PC-3 (cell line): ENCODE results near the gene TBC1D2B. TPM values are rescaled to one million over a fixed set of nuclear protein-coding genes. Genes with fewer than 3 reads are reported as not detected.

Experiments
- ATAC-seq: fragments of 200-7000 bp; cut with Tn5 transposase; 2 replicates; pipeline ENCODE4 v1.9.1; 2020; ENCODE audit warnings: mild to moderate bottlenecking, moderate library complexity
- BruUV-seq: library from RNA; stranded (reverse); fragments of 400-500 nt; replicated peaks from 2 replicates; lab custom pipeline; 2021; lab: Mats Ljungman, UMichigan
- CTCF ChIA-PET: fragments of 300-600 bp; sonication (Branson Sonifier 250); formaldehyde crosslinking; loops from one replicate; lab custom pipeline; 2022; ENCODE audit warnings: antibody characterized with exemption; lab: Charles Lee
- POLR2A ChIA-PET: fragments of 300-600 bp; sonication (Branson Sonifier 250); formaldehyde crosslinking; loops from one replicate; lab custom pipeline; 2022; ENCODE audit warnings: antibody characterized with exemption; ENCODE audit not compliant: unreplicated experiment; lab: Charles Lee
- DNase-seq: peaks from one replicate; pipeline ENCODE4 v3.0.0-alpha.2; 2015
- H2AFZ ChIP-seq: fragments of 300-600 bp; sonication (generic); 2 replicates; pipeline ENCODE4 v1.6.0; 2016; ENCODE audit warnings: antibody characterized with exemption, low read length
- H3F3A ChIP-seq: fragments of 300-600 bp; sonication (generic); one replicate; pipeline ENCODE4 v1.6.0; 2017; ENCODE audit warnings: antibody characterized with exemption, low read length, control low read depth, mild to moderate bottlenecking; ENCODE audit not compliant: unreplicated experiment
- H3K27ac ChIP-seq: fragments of 300-600 bp; sonication (generic); 2 replicates; pipeline ENCODE4 v1.5.1; 2016; ENCODE audit warnings: mild to moderate bottlenecking, low read length
- H3K27me3 ChIP-seq: fragments of 300-600 bp; sonication (generic); 2 replicates; pipeline ENCODE4 v1.6.1; 2016; ENCODE audit warnings: low read length, mixed read lengths
- H3K36me3 ChIP-seq: fragments of 300-600 bp; sonication (generic); 2 replicates; pipeline ENCODE4 v1.6.1; 2016; ENCODE audit warnings: low read depth, mixed run types, low read length, mixed read lengths
- H3K4me1 ChIP-seq: fragments of 300-600 bp; sonication (generic); 2 replicates; pipeline ENCODE4 v1.5.1; 2016; ENCODE audit warnings: low read length; ENCODE audit not compliant: insufficient read depth
- H3K4me2 ChIP-seq: fragments of 300-600 bp; sonication (generic); 2 replicates; pipeline ENCODE4 v1.6.0; 2016; ENCODE audit warnings: low read length
- H3K4me3 ChIP-seq: fragments of 300-600 bp; sonication (generic); 2 replicates; pipeline ENCODE4 v1.5.1; 2016; ENCODE audit warnings: mild to moderate bottlenecking, low read length, mixed read lengths
- H3K79me2 ChIP-seq: fragments of 300-600 bp; sonication (generic); 2 replicates; pipeline ENCODE4 v1.6.1; 2017; ENCODE audit warnings: low read length, mixed read lengths
- H3K9ac ChIP-seq: fragments of 300-600 bp; sonication (generic); 2 replicates; pipeline ENCODE4 v1.6.0; 2016; ENCODE audit warnings: mild to moderate bottlenecking, low read length
- H3K9me2 ChIP-seq: fragments of 300-600 bp; sonication (generic); replicated peaks from 2 replicates; pipeline ENCODE4 v1.6.1; 2016; ENCODE audit warnings: mixed run types, low read length, mixed read lengths
- H3K9me3 ChIP-seq: fragments of 300-600 bp; sonication (generic); 2 replicates; pipeline ENCODE4 v1.6.1; 2016; ENCODE audit warnings: low read length, mixed read lengths
- H4K20me1 ChIP-seq: fragments of 300-600 bp; sonication (generic); 2 replicates; pipeline ENCODE4 v1.6.1; 2016; ENCODE audit warnings: low read length, mixed read lengths
- CTCF ChIP-seq: fragments of 300-600 bp; sonication (generic); conservative IDR thresholded peaks from 2 replicates; pipeline ENCODE4 v1.5.1; 2017; ENCODE audit warnings: antibody characterized with exemption, low read depth, mild to moderate bottlenecking, low read length
- EZH2 ChIP-seq: fragments of 300-600 bp; sonication (generic); IDR thresholded peaks from one replicate; pipeline ENCODE4 v1.6.1; 2017; ENCODE audit warnings: antibody characterized with exemption, mild to moderate bottlenecking, low read length; ENCODE audit not compliant: unreplicated experiment
- EZH2phosphoT487 ChIP-seq: fragments of 300-600 bp; sonication (generic); IDR thresholded peaks from 2 replicates; pipeline ENCODE4 v1.6.1; 2018; ENCODE audit warnings: mild to moderate bottlenecking, antibody characterized with exemption, low read length, borderline replicate concordance
- intact Hi-C: fragments of 100-400 bp; cut with micrococcal nuclease; formaldehyde crosslinking; loops from 2 replicates; pipeline ENCODE4 v1.9.0; 2023
- total RNA-seq: library from RNA; depleted of rRNA; stranded (reverse); fragments of >200 nt; gene quantifications from 2 replicates; pipeline ENCODE4 v1.2.3, GENCODE V29; 2014

TBC1D2B gene
- total RNA-seq, 1 experiment from 2014 or later = 19.0 TPM

GRCh38 chr15:78044407-78045155, 32.9 kb downstream of the TBC1D2B start:
- H3K79me2 ChIP-seq = no peaks in the 10 kb centered on the region
- intact Hi-C loops = no loop called here
- H3K9me2 ChIP-seq = no peaks in the 10 kb centered on the region
- H3K4me2 ChIP-seq = no peak overlapping the region
- H2AFZ ChIP-seq = no peak overlapping the region
- CTCF ChIA-PET = no interaction called here
- ATAC-seq (no peak), DNase-seq (no peak)
- no TSS peak for BruUV-seq
- H3K9me3 ChIP-seq = no peaks in the 10 kb centered on the region
- no peak overlapping the region for H3K27ac ChIP-seq
- peaks cover 5% of the 10 kb centered on the region; the same call in 1 of the 2 replicates for H3K36me3 ChIP-seq
- TF ChIP-seq CTCF = no peak
- no peak for TF ChIP-seq EZH2
- no peak for TF ChIP-seq EZH2phosphoT487
- H3K4me1 ChIP-seq = no peaks in the 10 kb centered on the region
- H3K9ac ChIP-seq = no peak overlapping the region
- H4K20me1 ChIP-seq = no peaks in the 10 kb centered on the region
- POLR2A ChIA-PET = no interaction called here
- no peaks in the 10 kb centered on the region for H3F3A ChIP-seq
- no peak overlapping the region for H3K4me3 ChIP-seq
- H3K27me3 ChIP-seq = no peaks in the 10 kb centered on the region

GRCh38 chr15:78041946-78042345, 35.6 kb downstream of the TBC1D2B start:
- Histone ChIP-seq H3F3A (no peaks in the 10 kb centered on the region), H2AFZ (no peak overlapping the region), H3K9me2 (no peaks in the 10 kb centered on the region), H4K20me1 (no peaks in the 10 kb centered on the region), H3K79me2 (no peaks in the 10 kb centered on the region), H3K27me3 (no peaks in the 10 kb centered on the region), H3K4me3 (no peak overlapping the region), H3K9me3 (no peaks in the 10 kb centered on the region), H3K4me2 (no peak overlapping the region), H3K36me3 (peaks cover 5% of the 10 kb centered on the region; the same call in 1 of the 2 replicates), H3K9ac (no peak overlapping the region), H3K27ac (no peak overlapping the region), H3K4me1 (no peaks in the 10 kb centered on the region)
- intact Hi-C loops = no loop called here
- TF ChIP-seq CTCF (no peak), EZH2phosphoT487 (no peak), EZH2 (no peak)
- BruUV-seq = no TSS peak
- CTCF ChIA-PET = no interaction called here
- POLR2A ChIA-PET = no interaction called here
- no peak for ATAC-seq
- DNase-seq = no peak

- ATAC-seq (no peak), DNase-seq (no peak)
- no peak overlapping the region for H2AFZ ChIP-seq
- CTCF ChIA-PET = no interaction called here
- no peaks in the 10 kb centered on the region for H3K9me3 ChIP-seq
- no peaks in the 10 kb centered on the region for H4K20me1 ChIP-seq
- H3K27me3 ChIP-seq = no peaks in the 10 kb centered on the region
- H3K4me1 ChIP-seq = no peaks in the 10 kb centered on the region
- H3K36me3 ChIP-seq = peaks cover 5% of the 10 kb centered on the region; the same call in 1 of the 2 replicates
- no peak overlapping the region for H3K4me3 ChIP-seq
- H3F3A ChIP-seq = no peaks in the 10 kb centered on the region
- no TSS peak for BruUV-seq
- no peak overlapping the region for H3K4me2 ChIP-seq
- H3K79me2 ChIP-seq = no peaks in the 10 kb centered on the region
- no peak overlapping the region for H3K9ac ChIP-seq
- no peak overlapping the region for H3K27ac ChIP-seq
- TF ChIP-seq EZH2 (no peak), EZH2phosphoT487 (no peak), CTCF (no peak)
- intact Hi-C loops = no loop called here
- no peaks in the 10 kb centered on the region for H3K9me2 ChIP-seq
- POLR2A ChIA-PET = no interaction called here
Measured at GRCh38 chr15:78040653-78041244, 36.8 kb downstream of the TBC1D2B start.
